GM19455 (cell line): ENCODE data around the gene MACF1.
"Not testable (repeated sequence)": the region's sequence is repeated elsewhere in the genome, so short reads cannot be mapped to it uniquely, and the experiment has no call there.

Experiments
- ATAC-seq: cut with Tn5 transposase; IDR thresholded peaks from one replicate; pipeline ENCODE4 v1.9.1; 2021; ENCODE audit not compliant: unreplicated experiment

Gene MACF1

DNA sequence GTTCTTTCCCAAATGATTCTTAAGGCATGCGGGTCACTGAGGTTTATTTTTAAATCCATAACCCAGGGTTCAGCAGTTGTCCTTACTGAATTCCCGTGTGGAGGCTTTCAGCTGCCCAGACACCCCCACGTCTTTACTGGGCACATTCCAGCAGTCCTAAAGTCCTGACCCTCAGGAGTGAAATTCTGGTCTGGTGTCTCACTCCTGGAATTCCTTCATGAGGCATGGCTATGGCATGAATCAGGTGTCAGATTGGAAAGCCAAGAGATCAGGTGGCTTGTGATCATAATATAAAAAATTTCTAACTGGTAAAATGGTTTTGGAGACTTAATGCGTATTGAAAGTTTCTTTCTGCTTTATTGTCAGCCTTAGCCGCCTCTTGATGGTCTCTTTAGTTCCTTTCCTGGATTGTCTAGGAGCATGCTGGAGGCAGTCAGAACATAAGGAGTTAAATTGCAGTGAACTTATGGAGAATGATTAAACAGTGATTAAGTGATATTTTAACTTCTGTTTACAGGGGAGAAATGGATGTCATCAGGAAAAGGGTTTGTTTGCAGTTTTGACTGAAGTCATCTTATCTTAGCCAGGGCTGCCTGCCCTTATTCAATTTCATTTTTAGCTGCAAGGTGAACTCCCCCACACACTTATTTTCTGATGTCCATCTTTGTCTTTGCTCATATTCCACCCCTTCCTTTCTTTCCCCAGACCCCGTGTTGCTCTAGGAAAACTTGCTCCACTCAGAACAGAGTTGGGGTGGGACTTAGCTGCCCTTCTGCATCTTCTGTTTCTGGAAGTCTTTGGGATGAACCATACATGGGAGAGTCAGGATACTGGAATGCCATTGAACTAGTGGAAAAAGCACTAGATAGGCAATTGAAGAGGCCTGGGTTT, 25.7 kb upstream of the MACF1 start:
- no peak for ATAC-seq

DNA sequence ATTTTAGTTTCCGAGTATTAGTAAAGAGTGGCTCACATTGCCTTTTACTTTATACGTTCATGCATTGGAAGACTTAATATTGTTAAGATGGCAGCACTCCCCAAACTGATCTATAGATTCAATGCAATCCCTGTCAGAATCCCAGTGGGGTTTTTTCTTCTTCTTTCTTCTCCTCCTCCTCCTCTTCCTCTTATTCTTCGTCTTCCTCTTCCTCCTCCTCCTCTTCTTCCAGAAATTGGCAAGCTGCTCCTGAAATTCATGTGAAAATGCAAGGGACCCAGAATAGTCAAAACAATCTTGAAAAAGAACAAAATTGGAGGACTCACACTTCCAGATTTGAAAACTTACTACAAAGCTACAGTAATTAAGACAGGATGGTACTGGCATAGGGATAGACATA, 23.2 kb upstream of the MACF1 start:
- no peak for ATAC-seq

DNA sequence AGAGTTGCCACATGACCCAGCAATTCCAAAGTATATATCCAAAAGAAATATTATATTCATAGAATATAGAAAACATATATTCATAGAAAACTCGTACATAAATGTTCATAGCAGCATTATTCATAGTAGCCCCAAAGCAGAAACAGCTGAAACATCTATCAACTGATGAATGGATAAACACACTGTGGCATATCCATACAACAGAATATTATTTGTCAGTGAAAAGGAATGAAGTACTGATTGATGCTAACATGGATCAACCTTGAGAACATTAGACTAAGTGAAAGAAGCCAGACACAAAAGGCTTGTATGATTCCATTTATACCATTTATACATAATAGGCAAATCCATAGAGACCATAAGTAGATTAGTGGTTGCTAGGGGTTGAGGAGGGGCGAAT, 21.7 kb upstream of the MACF1 start:
- ATAC-seq, result no peak

DNA sequence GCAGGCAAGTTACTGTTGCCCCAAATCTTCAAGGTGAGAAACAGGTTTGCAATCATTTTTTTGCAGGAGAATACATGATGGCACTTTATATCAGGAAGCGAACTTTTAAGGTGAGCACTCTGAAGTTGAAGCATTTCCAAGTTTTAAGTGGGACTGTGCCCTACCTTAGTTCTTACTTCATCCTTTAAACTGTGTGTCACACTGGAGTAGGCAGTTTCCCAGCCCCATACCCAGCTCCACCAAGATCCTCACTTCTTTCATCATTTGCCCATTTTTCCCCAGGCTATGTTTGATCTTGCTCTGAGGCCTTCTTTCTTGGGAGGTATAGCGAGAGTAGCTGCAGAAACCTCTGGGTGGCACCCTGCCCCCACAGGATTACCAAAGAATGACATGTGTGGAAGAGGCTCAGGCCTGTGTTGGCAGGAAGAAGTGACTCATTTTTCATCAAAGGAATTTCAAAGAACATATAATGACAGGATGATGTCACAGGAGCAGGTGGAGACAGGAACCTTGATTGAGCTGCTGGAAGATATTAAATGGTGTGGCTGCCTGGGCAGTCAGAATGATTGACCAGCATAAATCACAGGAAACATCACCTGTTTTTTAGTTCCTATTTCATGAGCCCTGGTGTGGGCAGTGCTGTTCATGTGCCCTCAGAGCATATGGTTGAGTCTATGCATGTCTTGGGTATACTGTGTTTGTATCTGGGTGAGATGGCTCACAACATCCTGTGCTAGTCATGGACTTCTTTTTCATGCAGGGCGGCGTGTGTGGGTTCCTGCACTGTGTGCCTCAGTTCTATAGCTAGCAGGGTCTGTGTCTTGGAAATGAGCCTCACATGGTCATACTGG, 20.8 kb upstream of the MACF1 start:
- no peak for ATAC-seq

DNA sequence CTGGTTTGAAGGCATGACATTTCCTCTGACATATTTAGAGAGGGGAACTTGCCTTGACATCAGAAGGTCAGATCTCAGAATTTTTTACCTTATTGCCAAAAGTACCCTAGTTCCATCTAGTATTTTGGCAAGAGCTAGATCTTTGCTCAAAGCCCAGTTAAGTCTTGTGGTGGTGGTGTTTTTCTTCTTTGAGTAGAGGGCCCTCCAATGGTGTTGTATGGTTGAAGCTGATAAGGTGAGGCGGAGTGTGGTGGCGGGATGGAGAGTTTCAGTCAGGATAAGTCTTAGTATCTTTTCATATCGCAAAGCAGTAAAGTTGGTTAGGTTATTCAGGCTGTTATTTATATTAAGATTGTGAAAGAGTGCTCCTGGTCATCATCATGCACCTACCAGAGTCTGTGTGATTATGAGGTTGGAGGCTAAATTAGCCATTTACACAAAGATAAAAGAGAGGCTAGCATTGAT, 20.1 kb upstream of the MACF1 start:
- ATAC-seq, result no peak

DNA sequence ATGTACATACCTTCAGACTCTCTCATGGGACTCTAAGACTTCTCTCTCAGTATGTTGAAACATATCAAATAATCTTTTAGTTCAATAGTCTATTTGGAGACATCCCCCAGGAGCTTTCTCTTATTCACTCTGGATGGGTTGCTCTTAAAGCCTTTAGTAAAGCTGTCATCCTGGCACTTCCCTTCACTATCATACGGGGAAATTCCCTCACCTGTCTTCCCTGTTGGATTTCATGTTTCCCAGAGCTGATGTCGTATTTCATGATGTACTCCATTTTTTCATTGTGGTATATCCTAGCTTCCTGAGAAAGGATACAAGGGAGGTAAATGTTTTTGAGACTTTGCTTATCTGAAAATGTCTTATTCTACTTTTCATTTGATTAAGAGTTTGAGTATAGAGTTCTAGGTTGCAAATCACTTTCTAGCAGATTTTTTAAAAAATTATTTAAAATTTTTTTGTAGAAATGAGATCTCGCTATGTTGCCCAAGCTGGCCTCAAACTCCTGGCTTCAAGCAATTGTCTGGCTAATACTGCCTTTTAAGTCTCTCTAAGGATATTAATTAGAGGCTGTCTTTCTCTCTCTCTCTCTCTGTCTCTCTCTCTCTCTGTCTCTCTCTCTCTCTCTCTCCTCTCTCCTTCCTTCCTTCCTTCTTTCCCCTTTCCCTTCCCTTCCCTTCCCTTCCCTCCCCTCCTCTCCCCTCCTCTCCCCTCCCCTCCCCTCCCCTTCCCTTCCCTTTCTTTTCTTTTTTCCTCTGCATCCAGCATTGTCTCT, 17.0 kb upstream of the MACF1 start:
- no peak for ATAC-seq

DNA sequence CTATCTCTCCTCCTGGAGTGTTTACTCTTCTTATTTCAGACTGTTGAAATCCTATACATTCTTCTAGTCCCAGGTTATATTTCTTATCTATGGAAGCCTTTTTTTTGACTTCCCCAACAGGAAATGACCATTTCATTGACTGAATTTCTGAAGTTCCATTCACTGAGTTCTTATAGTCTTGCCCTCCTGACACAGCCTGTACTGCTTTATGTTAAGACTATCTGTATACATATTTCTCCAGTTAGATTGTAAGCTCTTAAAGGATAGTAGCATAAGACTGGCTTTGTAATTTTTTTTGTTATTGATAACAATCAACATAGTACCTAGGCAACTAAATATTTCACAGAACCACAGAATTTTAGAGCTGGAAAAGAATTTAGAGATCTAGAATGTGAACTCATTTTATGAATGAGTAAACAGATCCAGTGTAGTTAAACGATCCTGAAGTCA, 14.9 kb upstream of the MACF1 start:
- no peak for ATAC-seq

DNA sequence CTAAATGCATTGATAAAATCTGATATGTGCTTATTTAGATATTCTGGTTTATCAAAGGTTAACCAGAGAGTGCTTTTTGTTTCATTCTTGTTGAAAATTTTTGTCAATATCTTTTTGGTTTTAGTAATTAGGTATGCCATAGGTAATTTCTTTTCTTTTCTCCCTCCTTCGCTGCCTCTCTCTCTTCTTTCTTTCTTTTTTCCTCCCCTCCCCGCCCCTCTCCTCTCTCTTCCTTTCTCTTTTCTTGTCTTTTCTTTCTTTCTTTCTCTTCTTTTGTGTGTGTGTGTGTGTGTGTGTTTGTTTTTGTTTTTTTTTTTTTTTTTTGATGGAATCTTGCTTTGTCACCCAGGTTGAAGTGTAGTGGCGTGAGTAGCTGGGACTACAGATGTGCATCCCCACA, 14.4 kb upstream of the MACF1 start:
- no peak for ATAC-seq

DNA sequence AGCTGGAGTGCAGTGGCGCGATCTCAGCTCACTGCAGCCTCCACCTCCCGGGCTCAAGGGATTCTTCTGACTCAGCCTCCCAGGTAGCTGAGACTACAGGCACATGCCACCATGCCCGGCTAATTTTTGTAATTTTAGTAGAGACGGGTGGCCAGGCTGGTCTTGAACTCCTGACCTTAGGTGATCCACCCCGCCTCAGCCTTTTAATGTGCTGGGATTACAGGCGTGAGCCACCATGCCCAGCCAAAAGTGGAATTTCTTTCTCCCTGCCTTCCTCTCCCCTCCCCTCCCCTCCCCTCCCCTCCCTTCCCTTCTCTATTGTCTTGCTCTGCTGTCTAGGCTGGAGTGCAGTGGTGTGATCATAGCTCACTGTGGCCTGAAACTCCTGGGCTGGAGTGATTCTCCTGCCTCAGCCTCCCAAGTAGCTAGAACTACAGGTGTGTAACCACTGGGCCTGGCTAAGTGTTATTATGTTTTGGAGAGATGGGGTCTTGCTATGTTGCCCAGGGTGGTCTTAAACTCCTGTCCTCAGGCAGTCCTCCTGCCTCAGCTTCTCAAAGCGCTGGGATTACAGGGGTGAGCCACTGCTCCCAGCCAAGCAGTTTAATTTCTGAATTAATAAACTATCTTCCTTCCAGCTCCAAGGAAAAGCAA, 10.0 kb upstream of the MACF1 start:
- no peak for ATAC-seq

DNA sequence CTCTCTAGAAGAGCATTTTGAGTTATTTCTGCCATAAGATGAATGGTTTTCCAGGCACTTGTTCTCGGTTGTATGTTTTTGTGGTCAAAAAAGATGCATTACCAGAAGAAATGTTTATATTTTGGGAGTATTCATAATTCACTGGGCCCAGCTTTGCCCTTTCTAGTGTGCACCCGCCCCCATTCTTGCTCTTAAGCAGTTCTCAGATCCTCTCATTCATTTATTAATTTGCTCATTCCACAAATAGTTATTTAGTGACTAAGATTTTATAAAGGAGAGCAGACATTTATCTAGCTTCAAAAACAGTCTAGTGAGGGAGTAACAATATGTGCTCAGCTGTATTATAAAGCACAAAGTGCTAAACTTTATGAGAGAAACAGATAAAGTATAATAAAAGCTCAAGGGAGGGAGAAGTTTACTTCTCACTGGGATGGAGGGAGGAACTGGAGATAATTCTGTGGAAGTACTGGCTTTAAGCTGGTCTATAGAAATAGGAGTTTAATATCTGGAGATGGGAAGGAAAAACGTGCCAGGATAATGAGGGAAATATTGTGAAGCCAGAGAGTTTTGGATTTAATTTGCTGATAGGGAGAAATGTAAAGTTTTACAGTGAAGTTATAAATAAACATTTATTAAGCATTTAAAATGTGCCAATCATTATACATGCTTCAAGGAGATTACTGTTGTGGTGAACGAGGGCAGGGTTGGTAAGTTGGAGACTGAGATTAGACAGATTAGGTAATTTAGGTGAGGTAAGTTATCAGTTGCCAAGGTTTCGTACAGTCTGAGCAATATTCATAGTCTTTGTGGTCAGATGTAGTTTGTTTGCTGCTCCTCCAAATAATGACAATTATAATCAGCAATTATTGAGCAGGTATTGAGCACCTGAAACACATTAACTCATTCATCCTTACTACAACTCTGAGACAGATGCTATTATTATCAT, 9.1 kb upstream of the MACF1 start:
- no peak for ATAC-seq

DNA sequence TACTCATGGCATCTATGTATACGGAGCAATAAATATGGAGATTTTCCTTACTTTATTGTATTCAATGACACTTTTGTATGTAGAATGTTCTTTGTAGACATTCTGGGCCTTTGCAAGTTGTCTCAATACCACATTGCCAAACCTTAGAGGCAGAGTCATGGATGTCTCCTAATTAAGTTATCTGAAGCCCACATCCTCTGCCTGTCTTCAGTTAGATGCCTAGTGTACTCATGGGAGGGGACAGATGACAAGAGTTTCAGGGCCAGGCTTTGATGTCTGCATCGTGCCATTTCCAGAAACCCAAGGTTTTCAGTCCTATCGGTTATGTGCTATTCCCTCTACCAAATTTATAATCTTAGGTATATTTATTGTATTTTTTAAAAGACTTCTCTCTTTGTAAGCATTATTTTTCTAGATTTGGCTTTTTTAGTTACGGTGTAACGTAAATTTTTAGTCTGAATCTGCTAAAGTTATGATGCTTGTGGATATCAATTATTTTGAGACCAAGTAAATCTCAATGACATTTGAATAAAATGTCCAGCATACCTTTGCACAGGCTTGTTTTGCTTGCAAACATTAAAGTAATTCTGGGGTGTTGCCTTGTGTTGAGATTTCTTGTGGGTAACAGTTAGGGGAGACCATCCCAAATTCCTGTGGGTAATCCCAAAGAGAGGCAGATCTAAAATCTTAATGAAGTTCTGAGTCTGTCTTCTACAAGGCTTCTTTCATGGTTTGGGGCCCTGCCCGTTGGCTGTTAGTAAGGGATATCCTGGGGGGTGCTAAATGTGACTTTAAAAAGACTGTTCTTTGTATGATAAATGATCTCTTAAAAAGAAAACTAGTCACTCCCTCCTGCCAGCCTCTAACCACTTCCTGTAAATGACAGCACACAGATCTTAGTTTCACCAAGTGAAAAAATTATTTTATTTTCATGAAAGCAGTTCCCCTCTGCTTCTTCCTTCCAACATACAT, 8.0 kb upstream of the MACF1 start:
- ATAC-seq, result peak; percentile 66

DNA sequence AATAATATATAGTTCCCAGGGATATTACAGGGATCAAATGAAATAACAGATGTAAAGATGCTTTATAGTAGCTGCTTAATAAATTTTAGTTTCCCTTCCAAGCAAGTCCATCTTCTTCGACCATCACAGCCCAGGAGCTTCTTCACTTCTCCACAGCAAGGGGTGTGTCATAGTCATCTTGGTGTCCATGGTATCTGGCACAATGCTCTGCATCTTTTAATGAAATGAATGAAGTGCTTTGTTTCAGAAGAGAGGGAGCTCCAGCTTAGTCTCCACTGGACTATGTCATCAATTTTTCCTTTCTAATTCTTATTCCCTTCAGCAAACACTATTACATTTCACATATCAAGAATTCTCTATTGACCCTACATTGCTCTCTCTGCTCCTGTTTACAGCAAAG, 4.9 kb upstream of the MACF1 start:
- no peak for ATAC-seq

DNA sequence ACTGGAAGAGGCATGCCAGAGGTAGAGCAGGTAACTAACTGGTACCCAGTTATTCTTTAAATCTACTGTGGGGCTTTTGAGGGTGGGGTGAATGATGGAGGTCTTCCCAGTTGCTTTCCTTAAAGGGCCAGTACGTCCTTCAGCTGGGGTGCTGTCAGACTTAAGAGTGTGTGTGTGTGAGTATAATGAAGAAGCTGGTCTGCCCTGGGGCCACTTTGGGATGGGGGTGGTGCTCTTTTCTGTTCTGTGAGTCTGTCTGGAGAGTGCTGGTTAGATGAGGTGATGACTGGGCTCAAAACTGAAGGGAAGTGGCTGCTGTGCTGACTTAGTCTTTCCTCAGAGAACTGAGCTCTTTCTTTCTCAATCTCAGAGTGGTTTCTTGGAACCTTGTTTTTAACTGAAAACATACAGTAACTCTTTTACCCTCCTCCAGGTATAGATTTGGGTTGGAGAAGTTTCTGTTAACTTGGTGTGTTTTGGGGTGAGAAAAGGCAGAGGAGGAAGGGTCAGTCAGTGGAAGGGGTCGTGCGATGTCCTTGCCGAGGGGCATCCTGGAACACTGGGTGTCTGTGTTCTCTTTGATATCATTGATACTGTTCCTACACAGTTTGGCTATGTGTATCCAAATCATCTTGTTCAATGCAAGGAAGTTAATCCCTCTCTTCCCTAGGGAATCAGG, 746 bp downstream of the MACF1 start:
- ATAC-seq, result no peak

DNA sequence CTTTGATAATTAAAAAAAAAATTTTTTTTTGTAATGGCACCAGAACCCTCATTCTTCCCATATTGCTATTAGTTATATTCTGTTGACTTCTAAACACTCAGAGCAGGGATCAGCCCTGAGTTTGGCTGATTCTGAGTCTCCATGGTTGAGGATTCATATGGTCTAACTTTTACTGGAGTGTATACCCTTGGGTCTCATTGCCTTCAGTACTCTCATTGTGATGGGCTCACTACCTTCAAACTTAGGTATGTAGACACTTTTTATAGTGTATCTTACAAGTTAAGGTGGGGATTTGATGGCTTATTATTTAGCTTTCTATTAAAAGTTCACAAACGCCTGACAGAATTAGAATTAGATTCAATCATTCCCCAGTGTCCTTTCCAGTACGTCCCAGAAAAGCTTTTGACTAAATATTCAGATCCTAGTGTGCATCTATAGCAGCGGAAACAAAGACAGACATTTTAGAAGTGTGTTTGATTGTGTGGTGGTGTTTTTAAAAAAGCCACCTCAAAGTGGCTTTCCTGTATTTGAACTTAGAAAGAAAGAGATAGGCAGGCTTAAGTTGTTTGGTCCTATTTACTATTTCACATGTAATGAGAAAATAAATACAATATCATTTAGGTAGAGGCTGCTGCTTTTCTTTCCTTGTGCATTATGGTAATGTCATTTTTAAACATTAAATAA, 1.4 kb downstream of the MACF1 start:
- no peak for ATAC-seq

DNA sequence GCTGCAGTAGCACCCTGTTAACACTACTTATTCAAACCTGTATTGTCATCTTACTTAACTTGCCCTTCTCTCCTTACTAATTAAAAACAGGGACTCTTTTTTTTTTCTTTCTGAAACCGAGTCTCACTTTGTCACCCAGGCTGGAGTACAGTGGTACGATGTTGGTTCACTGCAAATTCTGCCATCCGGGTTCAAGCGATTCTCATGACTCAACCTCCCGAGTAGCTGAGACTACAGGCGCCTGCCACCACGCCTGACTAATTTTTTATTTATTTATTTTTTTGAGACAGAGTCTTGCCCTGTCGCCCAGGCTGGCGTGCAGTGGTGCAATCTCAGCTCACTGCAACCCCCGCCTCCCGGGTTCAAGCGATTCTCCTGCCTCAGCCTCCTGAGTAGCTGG, 3.9 kb downstream of the MACF1 start:
- ATAC-seq, result not testable (repeated sequence)

DNA sequence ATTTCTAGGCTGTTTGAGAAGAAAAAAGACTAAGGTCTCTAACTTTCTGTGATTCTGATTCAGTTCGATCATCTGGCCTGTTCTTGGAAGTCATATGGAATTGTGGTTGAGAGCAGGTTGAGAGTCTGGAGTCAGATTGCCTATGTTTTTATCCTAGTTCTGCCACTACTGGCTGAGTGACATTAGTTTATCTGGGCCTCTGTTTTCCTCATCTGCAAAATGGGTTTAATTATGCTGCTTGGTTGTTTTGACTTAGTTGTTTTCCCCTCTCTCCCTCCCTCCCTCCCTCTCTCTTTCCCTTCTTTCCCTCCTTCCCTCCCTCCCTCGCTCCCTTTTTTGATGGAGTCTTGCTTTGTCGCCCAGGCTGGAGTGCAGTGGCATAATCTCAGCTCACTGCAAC, 6.2 kb downstream of the MACF1 start:
- ATAC-seq, result no peak

DNA sequence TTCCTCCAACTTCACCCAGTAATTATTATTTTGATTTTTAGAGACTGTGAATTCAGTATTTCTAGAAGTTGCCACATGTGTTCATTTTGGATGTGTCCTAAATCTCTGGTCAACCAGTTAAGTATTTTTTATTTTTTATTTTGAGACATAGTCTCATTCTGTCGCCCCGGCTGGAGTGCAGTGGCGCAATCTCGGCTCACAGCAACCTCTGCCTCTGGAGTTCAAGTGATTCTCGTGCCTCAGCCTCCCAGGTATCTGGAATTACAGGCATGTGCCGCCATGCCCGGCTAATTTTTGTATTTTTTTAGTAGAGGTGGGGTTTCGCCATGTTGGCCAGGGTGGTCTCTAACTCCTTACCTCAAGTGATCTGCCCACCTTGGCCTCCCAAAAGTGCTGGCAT, 8.0 kb downstream of the MACF1 start:
- ATAC-seq, result no peak
